Osteoblast (primary cell): ENCODE results near the gene TSLP. TPM values are rescaled to one million over a fixed set of nuclear protein-coding genes. Genes with fewer than 3 reads are reported as not detected.

Experiments
- DNase-seq: peaks from one replicate; pipeline ENCODE4 v3.0.0; 2011; ENCODE audit warnings: low spot score, mixed read lengths; ENCODE audit not compliant: insufficient read length; ENCODE audit errors: missing footprints
- H2AFZ ChIP-seq: 2 replicates; pipeline ENCODE4 v1.6.0; 2011; ENCODE audit warnings: mild to moderate bottlenecking, low read length
- H3K27ac ChIP-seq: 2 replicates; pipeline ENCODE4 v1.5.1; 2011; ENCODE audit warnings: mild to moderate bottlenecking, low read depth, low read length, moderate library complexity
- H3K27me3 ChIP-seq: 2 replicates; pipeline ENCODE4 v1.6.0; 2012; ENCODE audit warnings: mild to moderate bottlenecking, control low read depth, inconsistent platforms, low read length, moderate library complexity; ENCODE audit not compliant: insufficient read depth
- H3K36me3 ChIP-seq: 2 replicates; pipeline ENCODE4 v1.5.1; 2011; ENCODE audit warnings: mild to moderate bottlenecking, low read length, control low read depth, moderate library complexity; ENCODE audit not compliant: insufficient read depth
- H3K4me1 ChIP-seq: 2 replicates; pipeline ENCODE4 v1.5.1; 2011; ENCODE audit warnings: mild to moderate bottlenecking, low read length, control low read depth, moderate library complexity; ENCODE audit not compliant: insufficient read depth
- H3K4me2 ChIP-seq: 2 replicates; pipeline ENCODE4 v1.6.0; 2011; ENCODE audit warnings: mild to moderate bottlenecking, low read length; ENCODE audit not compliant: insufficient read depth
- H3K4me3 ChIP-seq: fragments of 200-600 bp; sonication (generic); 3 replicates; pipeline ENCODE4 v1.5.1; 2012; ENCODE audit warnings: mild to moderate bottlenecking, low read length, inconsistent platforms; ENCODE audit not compliant: insufficient read depth
- H3K79me2 ChIP-seq: 2 replicates; pipeline ENCODE4 v1.6.0; 2012; ENCODE audit warnings: mild to moderate bottlenecking, low read length, control low read depth, inconsistent platforms; ENCODE audit not compliant: insufficient read depth
- H3K9me3 ChIP-seq: 2 replicates; pipeline ENCODE4 v1.5.1; 2011; ENCODE audit warnings: low read depth, low read length, control low read depth
- H4K20me1 ChIP-seq: 2 replicates; pipeline ENCODE4 v1.6.0; 2012; ENCODE audit warnings: mild to moderate bottlenecking, low read length, control low read depth; ENCODE audit not compliant: insufficient read depth
- total RNA-seq: library from RNA; depleted of rRNA; stranded (reverse); fragments of >200 nt; gene quantifications from 2 replicates; pipeline ENCODE4 v1.2.3, GENCODE V29; 2012
- TF ChIP-seq, protein P1 (sequence below): IDR thresholded peaks from 2 replicates; pipeline ENCODE4 v1.5.1; 2011; ENCODE audit warnings: mild to moderate bottlenecking, low read depth, low read length, moderate library complexity; ENCODE audit errors: extremely low read depth

The TSLP gene
- total RNA-seq, result 0.88 and 1.1 TPM in 2 replicates

DNA sequence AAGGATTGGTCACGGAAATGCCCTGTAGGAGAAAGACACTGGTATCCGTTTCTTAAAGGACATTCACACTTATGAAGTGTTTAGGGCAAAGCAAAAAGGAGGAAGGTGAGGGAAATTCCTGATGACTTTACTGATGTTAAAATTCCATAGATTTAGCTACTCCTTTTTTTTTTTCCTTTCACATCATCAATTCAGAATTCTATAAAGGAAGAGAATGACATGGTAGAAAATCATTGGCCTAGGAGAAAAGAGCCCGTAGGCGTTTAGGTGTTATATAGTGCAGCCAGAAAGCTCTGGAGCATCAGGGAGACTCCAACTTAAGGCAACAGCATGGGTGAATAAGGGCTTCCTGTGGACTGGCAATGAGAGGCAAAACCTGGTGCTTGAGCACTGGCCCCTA, at the start of gene TSLP:
Gene TSLP, plus strand, starts transcription at position 301 of the 400 bp plus-strand sequence. CDS start 178 bp downstream, outside the sequence.
- H3K27ac ChIP-seq, result no peak within 1 kb of the TSS
- H3K4me2 ChIP-seq, result peak within 1 kb of the TSS; percentile 89
- H3K9me3 ChIP-seq, result no peaks in the 10 kb centered on the region
- TF ChIP-seq, protein P1, sequence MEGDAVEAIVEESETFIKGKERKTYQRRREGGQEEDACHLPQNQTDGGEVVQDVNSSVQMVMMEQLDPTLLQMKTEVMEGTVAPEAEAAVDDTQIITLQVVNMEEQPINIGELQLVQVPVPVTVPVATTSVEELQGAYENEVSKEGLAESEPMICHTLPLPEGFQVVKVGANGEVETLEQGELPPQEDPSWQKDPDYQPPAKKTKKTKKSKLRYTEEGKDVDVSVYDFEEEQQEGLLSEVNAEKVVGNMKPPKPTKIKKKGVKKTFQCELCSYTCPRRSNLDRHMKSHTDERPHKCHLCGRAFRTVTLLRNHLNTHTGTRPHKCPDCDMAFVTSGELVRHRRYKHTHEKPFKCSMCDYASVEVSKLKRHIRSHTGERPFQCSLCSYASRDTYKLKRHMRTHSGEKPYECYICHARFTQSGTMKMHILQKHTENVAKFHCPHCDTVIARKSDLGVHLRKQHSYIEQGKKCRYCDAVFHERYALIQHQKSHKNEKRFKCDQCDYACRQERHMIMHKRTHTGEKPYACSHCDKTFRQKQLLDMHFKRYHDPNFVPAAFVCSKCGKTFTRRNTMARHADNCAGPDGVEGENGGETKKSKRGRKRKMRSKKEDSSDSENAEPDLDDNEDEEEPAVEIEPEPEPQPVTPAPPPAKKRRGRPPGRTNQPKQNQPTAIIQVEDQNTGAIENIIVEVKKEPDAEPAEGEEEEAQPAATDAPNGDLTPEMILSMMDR, result no peak
- H2AFZ ChIP-seq, result peak within 1 kb of the TSS; percentile 81
- H3K4me3 ChIP-seq, result peak within 1 kb of the TSS; percentile 74
- H3K36me3 ChIP-seq, result no peaks in the 10 kb centered on the region
- peaks cover 26% of the 10 kb centered on the region for H3K4me1 ChIP-seq
- no peaks in the 10 kb centered on the region for H4K20me1 ChIP-seq
- no peak for DNase-seq
- no peaks in the 10 kb centered on the region for H3K79me2 ChIP-seq
- H3K27me3 ChIP-seq, result peaks cover 47% of the 10 kb centered on the region

DNA sequence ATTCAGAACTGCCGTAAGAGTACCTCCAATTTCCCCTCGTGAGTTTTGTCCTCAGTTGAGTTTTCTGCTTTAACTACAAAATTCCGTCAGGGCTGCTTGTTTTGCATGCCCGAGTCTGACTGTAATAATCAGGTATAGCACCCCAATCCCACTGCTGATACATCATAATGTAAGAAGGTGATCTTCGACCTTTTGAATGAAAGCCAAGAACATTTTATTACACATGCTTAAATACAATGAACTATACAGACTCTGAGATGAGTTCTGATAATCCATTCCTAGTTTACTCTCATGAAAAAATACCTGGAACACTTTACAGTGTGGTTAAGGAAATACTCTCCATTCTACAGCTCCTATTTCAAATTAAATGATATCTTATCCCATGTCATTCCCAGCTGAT, 49.2 kb upstream of the TSLP start:
- DNase-seq, result no peak
- no peaks in the 10 kb centered on the region for H3K27me3 ChIP-seq
- no peaks in the 10 kb centered on the region for H3K36me3 ChIP-seq
- peaks cover 2% of the 10 kb centered on the region for H3K4me1 ChIP-seq
- no peak overlapping the region for H3K27ac ChIP-seq
- no peak overlapping the region for H3K4me3 ChIP-seq
- H2AFZ ChIP-seq, result no peak overlapping the region
- H3K79me2 ChIP-seq, result no peaks in the 10 kb centered on the region
- H4K20me1 ChIP-seq, result no peaks in the 10 kb centered on the region
- H3K4me2 ChIP-seq, result no peak overlapping the region
- TF ChIP-seq, protein P1, result no peak
- H3K9me3 ChIP-seq, result no peaks in the 10 kb centered on the region

DNA sequence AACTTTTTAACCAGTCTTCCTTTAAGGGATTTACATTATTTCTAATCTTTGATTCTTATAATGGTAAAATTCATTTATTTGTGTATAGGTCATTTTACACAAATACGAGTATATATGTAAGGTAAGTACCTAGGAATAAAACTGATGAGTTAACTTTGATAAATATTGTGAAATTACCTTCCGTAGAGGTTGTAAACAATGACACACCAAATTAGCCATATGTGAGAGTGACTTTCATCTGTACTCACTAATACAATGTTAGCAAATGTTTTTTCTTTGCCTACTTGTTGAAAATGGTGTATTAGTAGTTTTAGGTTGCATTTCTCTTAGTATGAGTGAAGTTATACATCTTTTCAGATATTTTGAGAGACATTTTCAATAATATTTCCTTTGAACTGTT, 42.6 kb upstream of the TSLP start:
- Histone ChIP-seq H3K4me1 (no peaks in the 10 kb centered on the region), H2AFZ (no peak overlapping the region), H3K9me3 (no peaks in the 10 kb centered on the region), H3K4me2 (no peak overlapping the region), H3K79me2 (no peaks in the 10 kb centered on the region), H3K27me3 (no peaks in the 10 kb centered on the region), H3K4me3 (no peak overlapping the region), H3K36me3 (no peaks in the 10 kb centered on the region), H4K20me1 (no peaks in the 10 kb centered on the region), H3K27ac (no peak overlapping the region)
- TF ChIP-seq, protein P1, result no peak
- peak; percentile 9 for DNase-seq

DNA sequence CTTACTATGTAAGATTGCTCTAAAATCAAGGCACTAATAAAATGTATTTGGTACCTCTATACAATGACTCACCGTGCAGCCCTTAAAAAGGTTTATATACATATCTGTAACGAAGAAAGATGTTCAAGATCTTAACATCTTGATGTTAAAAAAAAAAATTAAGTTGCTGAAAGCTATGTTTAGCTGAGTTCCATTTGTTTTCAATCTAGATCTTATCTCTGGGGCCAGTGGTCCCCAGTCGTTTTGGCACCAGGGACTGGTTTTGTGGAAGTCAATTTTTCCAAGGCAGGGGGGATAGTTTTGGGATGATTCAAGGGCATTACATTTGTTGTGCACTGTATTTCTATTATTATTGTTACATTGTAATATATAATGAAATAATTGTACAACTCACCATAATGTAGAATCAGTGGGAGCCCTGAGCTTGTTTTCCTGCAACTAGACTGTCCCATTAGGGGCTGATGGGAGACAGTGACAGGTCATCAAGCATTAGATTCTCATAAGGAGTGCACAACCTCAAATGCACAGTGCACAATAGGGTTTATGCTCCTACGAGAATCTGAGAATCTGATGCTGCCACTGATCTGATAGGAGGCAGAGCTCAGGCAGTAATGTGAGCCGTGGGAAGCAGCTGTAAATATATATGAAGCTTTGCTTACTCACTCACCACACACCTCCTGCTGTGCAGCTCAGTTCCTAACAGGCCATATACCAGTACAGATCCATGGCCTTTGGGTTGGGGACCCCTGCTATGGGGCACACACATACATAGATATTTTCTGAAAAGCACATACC, 27.6 kb upstream of the TSLP start:
- no peak for DNase-seq
- Histone ChIP-seq H3K36me3 (no peaks in the 10 kb centered on the region), H3K79me2 (no peaks in the 10 kb centered on the region), H3K4me2 (no peak overlapping the region), H3K27me3 (no peaks in the 10 kb centered on the region), H2AFZ (peak overlapping the region; percentile 35), H3K4me1 (no peaks in the 10 kb centered on the region), H4K20me1 (no peaks in the 10 kb centered on the region), H3K4me3 (no peak overlapping the region), H3K27ac (no peak overlapping the region), H3K9me3 (no peaks in the 10 kb centered on the region)
- TF ChIP-seq, protein P1, result no peak
